Karpas-422 (cell line): ENCODE results near the gene TBC1D22A. TPM values are rescaled to one million over a fixed set of nuclear protein-coding genes. Genes with fewer than 3 reads are reported as not detected.

Experiments used
- DNase-seq: peaks from one replicate; pipeline ENCODE4 v3.0.0-alpha.2; 2015
- H2AFZ ChIP-seq: fragments of 200-600 bp; sonication (generic); 2 replicates; pipeline ENCODE4 v1.6.1; 2014; ENCODE audit warnings: antibody characterized with exemption, low read length, mixed read lengths
- H3K27ac ChIP-seq: fragments of 200-600 bp; sonication (generic); 2 replicates; pipeline ENCODE4 v1.5.1; 2014; ENCODE audit warnings: mild to moderate bottlenecking, low read length, moderate library complexity
- H3K27me3 ChIP-seq: fragments of 200-600 bp; sonication (generic); 2 replicates; pipeline ENCODE4 v1.6.1; 2014; ENCODE audit warnings: low read length, mixed read lengths
- H3K36me3 ChIP-seq: fragments of 200-600 bp; sonication (generic); 2 replicates; pipeline ENCODE4 v1.6.1; 2014; ENCODE audit warnings: low read length, mixed read lengths; ENCODE audit not compliant: insufficient read depth
- H3K4me1 ChIP-seq: fragments of 200-600 bp; sonication (generic); 2 replicates; pipeline ENCODE4 v1.6.1; 2014; ENCODE audit warnings: mild to moderate bottlenecking, low read length, mixed read lengths
- H3K4me2 ChIP-seq: fragments of 200-600 bp; sonication (generic); 2 replicates; pipeline ENCODE4 v1.6.1; 2014; ENCODE audit warnings: low read length, low read depth, mild to moderate bottlenecking; ENCODE audit not compliant: poor library complexity, severe bottlenecking
- H3K4me3 ChIP-seq: fragments of 200-600 bp; sonication (generic); 2 replicates; pipeline ENCODE4 v1.5.1; 2014; ENCODE audit warnings: mild to moderate bottlenecking, antibody characterized with exemption, low read length, mixed read lengths
- H3K79me2 ChIP-seq: fragments of 200-600 bp; sonication (generic); 2 replicates; pipeline ENCODE4 v1.6.1; 2014; ENCODE audit warnings: mild to moderate bottlenecking, low read length, mixed read lengths
- H3K9ac ChIP-seq: fragments of 200-600 bp; sonication (generic); 2 replicates; pipeline ENCODE4 v1.6.0; 2014; ENCODE audit warnings: low read length
- H3K9me2 ChIP-seq: fragments of 200-600 bp; sonication (generic), shearing (Covaris generic); replicated peaks from 2 replicates; pipeline ENCODE4 v1.6.0; 2014; ENCODE audit warnings: mild to moderate bottlenecking, low read length, moderate library complexity; ENCODE audit not compliant: insufficient read depth
- H3K9me3 ChIP-seq: fragments of 300-700, 200-600 bp; sonication (generic); 2 replicates; pipeline ENCODE4 v1.6.1; 2014; ENCODE audit warnings: low read length, mixed read lengths
- H4K20me1 ChIP-seq: fragments of 200-600 bp; sonication (generic); 2 replicates; pipeline ENCODE4 v1.6.1; 2014; ENCODE audit warnings: mild to moderate bottlenecking, antibody characterized with exemption, low read length, low read depth; ENCODE audit not compliant: insufficient read depth
- total RNA-seq: library from RNA; depleted of rRNA; stranded (reverse); fragments of >200 nt; shearing (Covaris generic); gene quantifications from 2 replicates; pipeline ENCODE4 v1.2.3, GENCODE V29; 2014; ENCODE audit warnings: low replicate concordance

Gene TBC1D22A
- total RNA-seq, 1 experiment from 2014 or later: 27.7 TPM

DNA sequence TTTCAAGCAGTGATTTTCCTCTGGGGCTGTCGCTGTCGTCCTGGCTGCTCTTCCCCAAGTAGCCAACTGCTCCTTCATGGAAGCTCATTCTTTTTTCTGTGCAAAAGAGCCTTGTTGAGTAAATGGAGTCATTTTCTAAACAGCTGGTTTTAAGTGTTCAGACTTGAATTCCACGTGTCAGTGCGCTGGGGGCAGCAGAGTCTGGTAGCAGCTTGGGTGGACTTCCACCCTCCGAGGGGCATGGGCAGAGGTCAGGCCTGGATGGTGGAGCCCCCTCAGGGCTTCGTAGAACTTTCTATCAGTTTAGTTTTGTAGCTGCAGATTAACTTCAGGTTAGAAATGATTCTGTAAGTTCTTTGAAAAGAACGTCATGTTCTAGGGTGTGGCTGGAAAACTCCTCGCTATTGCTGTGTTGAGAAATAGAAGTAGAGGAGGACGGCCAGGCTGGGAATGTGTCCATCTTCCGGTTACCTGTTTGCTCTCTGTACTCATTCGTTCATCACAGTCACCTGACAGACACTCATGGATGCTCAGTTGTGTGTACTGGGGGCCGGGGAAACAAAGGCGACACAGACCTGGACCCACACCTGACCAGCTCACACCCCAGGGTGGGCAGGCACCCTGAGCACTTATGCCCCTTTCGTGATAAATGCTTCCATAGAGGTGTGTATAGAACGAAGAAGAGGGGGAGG is 270.7 kb downstream of the TBC1D22A start:
- Histone ChIP-seq H3K9me3 (no peaks in the 10 kb centered on the region), H3K36me3 (no peaks in the 10 kb centered on the region), H3K4me1 (no peaks in the 10 kb centered on the region), H4K20me1 (peaks cover 8% of the 10 kb centered on the region; the same call in 1 of the 2 replicates), H3K79me2 (peaks cover 19% of the 10 kb centered on the region), H3K9me2 (no peaks in the 10 kb centered on the region), H3K4me3 (no peak overlapping the region), H3K27ac (no peak overlapping the region), H3K4me2 (no peak overlapping the region), H3K9ac (no peak overlapping the region), H3K27me3 (no peaks in the 10 kb centered on the region), H2AFZ (no peak overlapping the region)
- DNase-seq: no peak

DNA sequence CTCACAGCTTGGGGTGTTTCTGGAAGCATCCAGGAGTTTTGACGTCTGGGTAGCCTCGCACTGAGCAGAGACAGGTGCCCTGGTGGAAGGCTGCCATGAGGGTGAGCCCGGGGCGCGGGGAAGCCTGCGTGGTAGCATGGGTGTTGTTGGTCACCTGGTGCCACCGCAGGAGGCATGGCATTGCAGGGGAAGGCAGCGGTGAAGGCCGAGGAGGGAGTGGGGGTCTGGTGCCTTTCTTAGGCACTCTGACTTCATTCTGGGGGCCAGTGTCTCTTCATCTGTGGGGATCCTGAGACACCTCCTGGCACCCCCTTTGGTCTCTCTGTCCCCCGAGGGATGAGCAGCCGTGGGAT is 271.2 kb downstream of the TBC1D22A start:
- Histone ChIP-seq H3K27ac (no peak overlapping the region), H3K36me3 (no peaks in the 10 kb centered on the region), H4K20me1 (peaks cover 8% of the 10 kb centered on the region; the same call in 1 of the 2 replicates)

DNA sequence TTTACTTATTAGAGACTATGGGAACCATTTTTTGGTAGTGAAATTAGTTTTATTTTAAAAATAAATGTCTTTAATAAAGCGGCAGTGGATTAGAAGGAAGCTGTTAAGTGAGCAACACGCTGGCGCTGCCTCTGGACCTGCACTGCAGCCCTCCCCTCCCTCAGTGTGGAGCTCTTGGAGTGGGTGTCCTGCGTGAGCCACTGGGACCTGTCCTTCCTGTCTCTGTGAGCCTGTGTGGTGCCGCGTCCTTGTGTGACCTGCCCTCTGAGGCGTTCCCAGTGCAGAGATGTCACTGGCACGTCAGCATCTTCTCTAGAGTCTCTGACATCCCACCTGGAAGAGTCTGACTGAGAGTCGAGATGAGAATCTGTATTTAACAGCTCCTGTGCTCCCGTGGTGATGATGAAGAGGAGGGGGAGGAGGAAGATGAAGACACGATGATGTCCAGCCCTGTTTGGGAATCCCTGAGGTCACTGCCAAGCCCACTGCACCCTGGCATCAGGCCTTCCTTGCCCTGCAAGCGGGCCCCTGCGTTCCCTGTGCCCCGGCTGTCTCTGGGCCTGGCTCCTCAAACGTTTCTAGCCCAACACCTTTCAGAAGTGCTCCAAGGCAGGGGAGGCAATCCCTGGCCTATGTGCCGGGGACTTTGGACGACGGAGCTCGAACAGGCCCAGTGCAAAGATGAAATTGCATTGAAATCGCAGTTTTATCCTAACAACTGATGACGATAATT is 271.8 kb downstream of the TBC1D22A start:
- no peaks in the 10 kb centered on the region for H3K27me3 ChIP-seq
- H3K9me2 ChIP-seq: no peaks in the 10 kb centered on the region
- H3K9me3 ChIP-seq: no peaks in the 10 kb centered on the region
- H3K4me2 ChIP-seq: no peak overlapping the region
- H3K4me1 ChIP-seq: no peaks in the 10 kb centered on the region
- H3K79me2 ChIP-seq: peaks cover 12% of the 10 kb centered on the region
- no peak overlapping the region for H3K9ac ChIP-seq
- no peak for DNase-seq
- H3K27ac ChIP-seq: no peak overlapping the region
- H3K4me3 ChIP-seq: no peak overlapping the region
- H2AFZ ChIP-seq: no peak overlapping the region
- H3K36me3 ChIP-seq: no peaks in the 10 kb centered on the region
- H4K20me1 ChIP-seq: peaks cover 8% of the 10 kb centered on the region; the same call in 1 of the 2 replicates

More for the DNA sequence above, 271.2 kb downstream of the TBC1D22A start:
- Histone ChIP-seq H3K9ac (no peak overlapping the region), H3K4me3 (no peak overlapping the region), H3K4me2 (no peak overlapping the region), H3K9me2 (no peaks in the 10 kb centered on the region), H3K27me3 (no peaks in the 10 kb centered on the region), H3K9me3 (no peaks in the 10 kb centered on the region), H3K79me2 (peaks cover 17% of the 10 kb centered on the region), H3K4me1 (no peaks in the 10 kb centered on the region), H2AFZ (no peak overlapping the region)
- DNase-seq: no peak

DNA sequence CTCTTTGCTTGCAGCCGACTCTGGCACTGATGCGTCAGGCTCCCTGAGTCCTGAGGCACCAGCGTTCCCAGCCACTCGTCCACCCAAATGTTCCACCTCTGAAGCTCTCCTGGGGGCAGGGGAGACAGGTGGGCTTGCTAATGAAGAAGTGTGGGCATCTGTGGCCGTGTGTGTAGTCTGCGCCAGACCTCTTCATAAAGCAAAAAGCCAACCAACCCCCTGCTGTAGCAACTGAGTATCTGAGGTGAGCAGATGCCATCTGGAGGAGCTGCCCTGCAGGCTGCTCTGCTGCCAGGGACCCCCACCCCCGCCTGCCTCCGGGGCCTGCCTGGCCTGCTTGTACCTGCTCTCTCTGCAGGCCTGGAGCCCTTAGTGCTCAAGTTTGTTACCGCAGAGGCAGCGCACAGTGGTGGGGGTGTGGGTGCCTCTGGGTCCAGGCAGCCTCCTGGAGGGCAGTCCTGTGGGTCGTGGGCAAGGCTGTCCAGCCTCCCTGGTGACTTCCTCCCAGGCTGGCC is 272.5 kb downstream of the TBC1D22A start:
- peaks cover 8% of the 10 kb centered on the region; the same call in 1 of the 2 replicates for H4K20me1 ChIP-seq
- no peak overlapping the region for H3K27ac ChIP-seq
- H3K4me3 ChIP-seq: no peak overlapping the region
- no peaks in the 10 kb centered on the region for H3K9me2 ChIP-seq
- no peaks in the 10 kb centered on the region for H3K27me3 ChIP-seq
- H3K4me1 ChIP-seq: no peaks in the 10 kb centered on the region
- no peak overlapping the region for H3K9ac ChIP-seq
- no peak for DNase-seq
- H3K36me3 ChIP-seq: no peaks in the 10 kb centered on the region
- H3K9me3 ChIP-seq: no peaks in the 10 kb centered on the region
- no peak overlapping the region for H2AFZ ChIP-seq
- H3K79me2 ChIP-seq: peaks cover 12% of the 10 kb centered on the region
- H3K4me2 ChIP-seq: no peak overlapping the region

DNA sequence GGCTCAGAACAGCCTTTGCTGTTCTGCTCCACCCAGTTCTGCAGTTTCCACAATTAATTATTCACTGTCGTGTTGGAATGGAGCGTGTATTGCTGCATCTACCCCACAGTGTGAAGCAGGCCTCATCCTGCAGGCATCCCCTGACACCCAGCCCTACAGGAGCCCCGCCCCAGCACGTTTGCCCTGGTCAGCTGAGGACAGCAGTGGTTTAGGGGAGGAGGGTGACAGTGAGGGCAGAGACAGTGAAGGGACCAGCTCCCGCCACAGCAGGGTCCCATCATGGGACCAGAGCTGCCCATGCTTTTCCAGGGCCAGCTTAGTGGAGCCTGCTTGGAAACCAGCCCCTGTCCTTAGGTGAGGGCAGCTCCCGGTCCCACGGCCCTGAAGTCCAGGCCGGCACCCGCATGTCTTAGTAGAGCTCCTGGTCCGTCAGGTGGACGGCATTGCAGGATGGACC is 273.0 kb downstream of the TBC1D22A start:
- DNase-seq: no peak
- H3K27ac ChIP-seq: no peak overlapping the region
- peaks cover 10% of the 10 kb centered on the region for H3K79me2 ChIP-seq
- H3K36me3 ChIP-seq: no peaks in the 10 kb centered on the region
- no peak overlapping the region for H3K9ac ChIP-seq
- no peaks in the 10 kb centered on the region for H3K9me3 ChIP-seq
- no peaks in the 10 kb centered on the region for H3K9me2 ChIP-seq
- H3K27me3 ChIP-seq: no peaks in the 10 kb centered on the region
- no peak overlapping the region for H3K4me2 ChIP-seq
- H2AFZ ChIP-seq: no peak overlapping the region
- no peaks in the 10 kb centered on the region for H3K4me1 ChIP-seq
- H4K20me1 ChIP-seq: peaks cover 3% of the 10 kb centered on the region; the same call in 1 of the 2 replicates
- no peak overlapping the region for H3K4me3 ChIP-seq

DNA sequence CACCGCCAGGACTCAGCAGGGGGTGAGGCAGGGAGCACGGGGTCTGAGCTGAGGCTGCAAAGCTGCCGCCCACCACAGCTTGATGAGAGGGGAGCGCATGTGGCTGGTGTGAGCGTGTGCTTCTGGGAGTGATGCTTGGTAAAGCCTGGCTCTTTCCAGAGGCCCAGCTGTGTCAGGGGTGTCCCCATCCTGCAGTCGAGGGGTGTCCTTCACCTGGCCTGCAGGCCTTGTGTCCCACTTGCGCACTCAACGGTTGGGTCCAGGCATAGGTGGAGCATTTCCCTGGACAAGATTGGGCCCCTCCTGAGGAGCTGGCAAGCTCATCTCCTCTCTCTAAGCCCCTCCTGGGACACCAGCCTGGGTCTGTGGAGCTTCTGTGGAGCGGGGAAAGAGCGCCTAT is 273.9 kb downstream of the TBC1D22A start:
- Histone ChIP-seq H3K9ac (no peak overlapping the region), H3K4me3 (no peak overlapping the region), H4K20me1 (no peaks in the 10 kb centered on the region), H3K4me2 (no peak overlapping the region), H3K27ac (no peak overlapping the region), H3K4me1 (no peaks in the 10 kb centered on the region), H3K79me2 (peaks cover 5% of the 10 kb centered on the region; the same call in 1 of the 2 replicates), H3K9me3 (no peaks in the 10 kb centered on the region), H2AFZ (no peak overlapping the region), H3K9me2 (no peaks in the 10 kb centered on the region), H3K27me3 (no peaks in the 10 kb centered on the region), H3K36me3 (no peaks in the 10 kb centered on the region)
- DNase-seq: no peak

DNA sequence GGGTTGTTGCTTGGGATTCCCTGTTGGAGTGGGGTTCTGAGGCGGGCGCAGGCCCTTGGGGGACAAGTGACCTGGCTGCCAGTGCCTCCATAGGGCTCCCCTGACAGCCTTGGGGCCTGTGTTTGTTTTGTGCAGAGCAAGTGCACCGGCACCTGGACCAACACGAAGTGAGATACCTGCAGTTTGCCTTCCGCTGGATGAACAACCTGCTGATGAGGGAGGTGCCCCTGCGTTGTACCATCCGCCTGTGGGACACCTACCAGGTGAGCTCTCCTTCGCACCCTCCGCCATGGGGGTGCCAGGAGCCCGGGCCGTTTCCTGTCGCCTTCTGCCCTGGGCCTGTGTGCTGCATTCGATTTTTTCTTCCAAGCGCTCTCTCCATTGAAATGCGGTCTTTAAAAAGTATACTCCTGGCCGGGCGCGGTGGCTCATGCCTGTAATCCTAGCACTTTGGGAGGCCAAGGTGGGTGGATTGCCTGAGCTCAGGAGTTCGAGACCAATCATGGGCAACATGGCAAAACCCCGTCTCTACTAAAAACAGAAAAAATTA is 274.6 kb downstream of the TBC1D22A start:
- Histone ChIP-seq H3K36me3 (no peaks in the 10 kb centered on the region), H3K4me1 (no peaks in the 10 kb centered on the region)

DNA sequence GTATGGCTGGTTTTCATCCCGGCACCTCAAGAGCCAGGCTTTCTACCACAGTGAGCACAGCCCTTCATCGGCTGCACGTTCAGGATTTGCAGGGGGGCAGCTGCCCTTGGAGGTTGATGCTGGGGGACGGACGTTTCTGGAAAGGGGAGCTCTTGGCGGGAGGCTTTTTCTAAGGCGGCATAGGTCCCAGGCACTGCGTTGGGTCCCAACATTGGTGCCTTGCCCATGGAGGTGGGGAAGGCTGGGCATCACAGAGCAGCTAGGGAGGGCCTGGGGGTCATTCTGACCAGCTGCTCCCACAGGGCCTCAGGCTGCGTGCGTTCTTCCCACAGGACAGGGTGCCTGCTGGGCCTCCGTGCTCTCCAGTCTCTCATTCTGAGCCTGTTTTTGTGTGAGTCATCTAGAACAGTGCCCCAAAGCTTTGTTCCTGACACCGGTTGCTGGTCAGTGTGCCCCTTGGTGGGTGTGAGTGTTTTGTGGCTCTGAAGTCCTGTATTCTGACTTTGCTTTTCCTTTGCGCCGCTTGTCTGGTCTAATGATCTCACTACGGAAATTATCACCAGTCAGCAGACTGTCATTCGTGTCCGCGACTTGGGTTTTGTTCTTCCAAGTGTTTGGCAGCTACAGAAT is 275.9 kb downstream of the TBC1D22A start:
- no peak overlapping the region for H2AFZ ChIP-seq
- H4K20me1 ChIP-seq: no peaks in the 10 kb centered on the region
- H3K36me3 ChIP-seq: no peaks in the 10 kb centered on the region
- no peaks in the 10 kb centered on the region; the same call in 1 of the 2 replicates for H3K79me2 ChIP-seq
- H3K9me3 ChIP-seq: no peaks in the 10 kb centered on the region
- H3K4me1 ChIP-seq: no peaks in the 10 kb centered on the region
- no peak overlapping the region for H3K9ac ChIP-seq
- H3K4me2 ChIP-seq: no peak overlapping the region
- H3K27me3 ChIP-seq: no peaks in the 10 kb centered on the region
- DNase-seq: no peak
- H3K9me2 ChIP-seq: no peaks in the 10 kb centered on the region
- no peak overlapping the region for H3K4me3 ChIP-seq
- H3K27ac ChIP-seq: no peak overlapping the region

More for the DNA sequence above, 274.6 kb downstream of the TBC1D22A start:
- no peak for DNase-seq
- Histone ChIP-seq H3K9me3 (no peaks in the 10 kb centered on the region), H3K79me2 (peaks cover 4% of the 10 kb centered on the region; the same call in 1 of the 2 replicates), H3K9ac (no peak overlapping the region), H3K27me3 (no peaks in the 10 kb centered on the region), H4K20me1 (no peaks in the 10 kb centered on the region), H3K4me2 (no peak overlapping the region), H2AFZ (no peak overlapping the region), H3K4me3 (no peak overlapping the region), H3K9me2 (no peaks in the 10 kb centered on the region), H3K27ac (no peak overlapping the region)
